ENCODE data around the gene IFT20. TPM values are rescaled to one million over a fixed set of nuclear protein-coding genes. Genes with fewer than 3 reads are reported as not detected.

IFT20 gene
- total RNA-seq (2021; fragmentation: NEBNext Ultra II Directional; extraction: Animal tissue kit (Norgen Biotek cat#: 25700)): 10 to 100 TPM; 47.9 to 63.0 (median 50.9) TPM
- long read RNA-seq, transcript IFT20-212 (3 exons, 1,104 nt): minor isoform, 5 of 84 reads
- long read RNA-seq, transcript IFT20-203 (5 exons, 825 nt): major isoform, 40 of 84 reads
- long read RNA-seq, transcript IFT20-214 (6 exons, 1,071 nt): minor isoform, 29 of 84 reads
- long read RNA-seq, partial matches to known transcripts: 6 of 84 reads
- long read RNA-seq, other reads (novel, unspliced or antisense): 0 of 84 reads

GRCh38 chr17:28335201-28335958 lies at the start of gene IFT20, which contains the start of gene TNFAIP1:
Gene IFT20 (minus strand): TSS chr17:28335472. CDS start chr17:28331985, 3,487 bp downstream.
Gene TNFAIP1 (plus strand): TSS chr17:28335761. CDS start chr17:28339522, 3,761 bp downstream.
- Mint-ChIP-seq H3K27me3 (ENCODE audit: insufficient read depth) (peaks cover 2% of the 10 kb centered on the region), H3K9me3 (no peaks in the 10 kb centered on the region), H3K36me3 (ENCODE audit: low read depth) (peaks cover 26% of the 10 kb centered on the region), H3K4me3 (peak within 1 kb of the TSS; percentile 98), H3K4me1 (ENCODE audit: low read depth) (peaks cover 57% of the 10 kb centered on the region), H3K27ac (peak within 1 kb of the TSS; percentile 99)
- DNase-seq: peak; percentile 100
- TF ChIP-seq CTCF (IDR thresholded peaks at IDR 0.05): no peak; the same call in 1 of the 2 replicates

GRCh38 chr17:28385037-28385400 lies 49.7 kb upstream of the IFT20 start:
- peaks cover 8% of the 10 kb centered on the region for H3K4me1 Mint-ChIP-seq (ENCODE audit: low read depth)
- no peak overlapping the region for H3K27ac Mint-ChIP-seq
- DNase-seq: no peak
- peaks cover 11% of the 10 kb centered on the region for H3K36me3 Mint-ChIP-seq (ENCODE audit: low read depth)
- H3K4me3 Mint-ChIP-seq: no peak overlapping the region
- no peak for TF ChIP-seq CTCF (IDR thresholded peaks at IDR 0.05)
- H3K9me3 Mint-ChIP-seq: no peaks in the 10 kb centered on the region
- H3K27me3 Mint-ChIP-seq (ENCODE audit: insufficient read depth): no peaks in the 10 kb centered on the region; the same call in 1 of the 2 replicates

- Mint-ChIP-seq H3K27me3 (ENCODE audit: insufficient read depth) (no peaks in the 10 kb centered on the region; the same call in 1 of the 2 replicates), H3K36me3 (ENCODE audit: low read depth) (peaks cover 11% of the 10 kb centered on the region), H3K4me1 (ENCODE audit: low read depth) (peaks cover 14% of the 10 kb centered on the region), H3K4me3 (no peak overlapping the region), H3K27ac (no peak overlapping the region), H3K9me3 (no peaks in the 10 kb centered on the region)
- TF ChIP-seq CTCF (IDR thresholded peaks at IDR 0.05): no peak
- DNase-seq: no peak
These were observed 49.2 kb upstream of the IFT20 start for GRCh38 chr17:28384281-28385036.

GRCh38 chr17:28381141-28381825 lies 46.0 kb upstream of the IFT20 start:
- peaks cover 14% of the 10 kb centered on the region for H3K4me1 Mint-ChIP-seq (ENCODE audit: low read depth)
- TF ChIP-seq CTCF (IDR thresholded peaks at IDR 0.05): no peak
- H3K4me3 Mint-ChIP-seq: no peak overlapping the region
- peaks cover 10% of the 10 kb centered on the region for H3K36me3 Mint-ChIP-seq (ENCODE audit: low read depth)
- no peaks in the 10 kb centered on the region for H3K9me3 Mint-ChIP-seq
- no peaks in the 10 kb centered on the region; the same call in 1 of the 2 replicates for H3K27me3 Mint-ChIP-seq (ENCODE audit: insufficient read depth)
- no peak for DNase-seq
- H3K27ac Mint-ChIP-seq: no peak overlapping the region
